Sciatic nerve (tissue), 2 donors: ENCODE measurements around the gene ME2. TPM values are rescaled to one million over a fixed set of nuclear protein-coding genes. Genes with fewer than 3 reads are reported as not detected.
"Not testable (repeated sequence)": the region's sequence is repeated elsewhere in the genome, so short reads cannot be mapped to it uniquely, and the experiment has no call there.

Experiments
- ATAC-seq: fragments of 200-7000 bp; cut with Tn5 transposase; one replicate; pipeline ENCODE4 v1.9.1; 2020; ENCODE audit warnings: mild to moderate bottlenecking, moderate library complexity
- DNase-seq: peaks from one replicate; pipeline ENCODE4 v3.0.0-alpha.2; 2020; ENCODE audit warnings: low spot score
- intact Hi-C: fragments of 100-400 bp; cut with DNase I; formaldehyde crosslinking; loops from one replicate; pipeline ENCODE4 v1.14.2; 2022
- total RNA-seq: library from RNA; stranded (reverse); fragmentation: NEBNext Ultra II Directional; extraction: Animal tissue kit (Norgen Biotek cat#: 25700); gene quantifications from one replicate; pipeline ENCODE4 v1.2.1, GENCODE V29; 2021
- donor health status: DM: no; HTN: no; CAD: no.
- donor health status: DM: no; HTN: no; CAD: no.

ME2 gene
- total RNA-seq, 1 donor from 2014 or later = 37.1 TPM

- DNase-seq = no peak
These were observed 76.3 kb downstream of the ME2 start for GRCh38 chr18:50955253-50955652.

DNA sequence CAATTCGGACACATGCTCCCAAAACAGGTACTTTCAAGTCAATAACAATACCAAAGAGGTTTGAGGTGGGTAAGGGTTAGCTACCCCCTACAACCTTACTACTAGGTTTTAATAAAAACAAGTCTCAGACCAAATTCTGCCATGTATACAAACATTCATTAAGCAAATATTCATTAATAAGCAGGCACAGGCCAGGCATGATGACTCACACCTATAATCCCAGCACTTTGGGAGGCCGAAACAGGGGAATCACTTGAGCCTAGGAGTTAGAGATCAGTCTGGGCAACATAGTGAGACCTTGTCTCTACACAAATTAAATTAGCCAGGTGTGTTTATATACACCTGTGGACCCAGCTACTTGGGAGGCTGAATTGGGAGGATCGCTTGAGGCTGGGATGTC is 77.2 kb downstream of the ME2 start:
- intact Hi-C loops = no loop called here
- no peak for DNase-seq
- ATAC-seq = no peak

More at GRCh38 chr18:50955253-50955652, 76.3 kb downstream of the ME2 start:
- intact Hi-C loops = no loop called here
- no peak for ATAC-seq

GRCh38 chr18:50961974-50962373 is 83.1 kb downstream of the ME2 start:
- intact Hi-C loops = no loop called here
- no peak for ATAC-seq
- no peak for DNase-seq

- DNase-seq (peak; percentile 80), ATAC-seq (peak; percentile 98)
- intact Hi-C loops = no loop called here
These were observed 89.1 kb downstream of the ME2 start, which contains the start of gene ELAC1 for GRCh38 chr18:50967714-50968661. Gene ELAC1, plus strand, starts transcription at chr18:50968040. Its CDS starts 6,365 bp downstream, at chr18:50974405.

- DNase-seq (no peak), ATAC-seq (no peak)
- intact Hi-C loops = no loop called here
These were observed 90.5 kb downstream of the ME2 start for GRCh38 chr18:50969448-50969847.

DNA sequence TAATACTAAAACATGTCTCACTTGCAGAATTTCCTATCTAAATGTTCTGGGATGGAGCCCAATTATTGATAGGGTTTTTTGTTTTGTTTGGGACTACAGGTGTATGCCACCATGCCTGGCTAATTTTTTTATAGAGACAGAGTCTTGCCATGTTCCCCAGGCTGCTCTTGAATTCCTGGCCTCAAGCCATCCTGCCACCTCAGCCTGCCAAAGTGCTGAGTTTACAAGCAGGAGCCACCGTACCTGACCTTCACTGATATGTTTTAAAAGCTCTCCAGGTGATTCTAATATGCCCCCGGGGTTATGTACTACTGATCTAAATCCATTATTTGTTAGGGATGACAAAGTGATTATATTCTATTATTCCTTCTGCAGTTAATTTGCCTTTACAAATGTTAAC is 91.1 kb downstream of the ME2 start:
- no peak for DNase-seq
- ATAC-seq = no peak
- intact Hi-C loops = no loop called here

GRCh38 chr18:50972404-50972803 is 93.5 kb downstream of the ME2 start:
- not testable (repeated sequence) for DNase-seq, ATAC-seq
- intact Hi-C loops = loop anchor here (2.0 kb wide), 1 partner anchor 34 kb away; no protein-coding TSS in a partner anchor

DNA sequence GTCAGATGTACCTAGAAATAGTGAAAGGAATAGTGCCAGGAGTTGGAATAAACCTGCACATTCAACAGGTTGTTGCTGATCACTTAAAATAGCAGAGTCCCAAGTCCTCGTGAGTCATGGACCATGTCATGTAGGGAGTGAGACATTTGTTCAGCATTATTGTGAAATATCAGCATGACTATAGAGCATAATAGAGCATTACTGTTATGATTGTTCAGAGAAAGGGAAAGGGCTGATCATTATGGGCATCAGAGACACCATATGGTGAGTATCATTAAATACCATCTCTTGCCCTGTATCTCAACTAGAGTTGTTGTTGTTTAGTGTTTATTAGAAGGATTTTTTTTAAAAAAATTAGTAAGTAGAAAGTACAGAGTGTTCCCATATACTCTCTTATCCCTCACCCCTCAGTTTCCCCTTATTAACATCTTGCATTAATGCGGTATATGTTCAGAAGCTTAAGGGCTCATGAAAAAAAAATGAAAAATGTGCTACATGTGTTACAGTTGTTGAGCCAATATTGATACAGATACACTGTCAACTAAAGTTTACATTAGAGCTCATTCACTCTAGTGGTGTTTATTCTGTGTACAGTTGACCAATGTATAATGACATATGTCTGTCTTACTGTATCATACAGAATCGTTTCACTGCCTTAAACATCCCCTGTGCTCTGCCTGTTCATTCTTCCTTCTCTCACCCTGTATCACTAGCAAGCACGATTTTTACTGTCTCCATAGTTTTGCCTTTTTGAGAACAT is 94.6 kb downstream of the ME2 start:
- intact Hi-C loops = loop anchor here (2.0 kb wide), 1 partner anchor 33 kb away; no protein-coding TSS in a partner anchor
- no peak for ATAC-seq
- DNase-seq = no peak

DNA sequence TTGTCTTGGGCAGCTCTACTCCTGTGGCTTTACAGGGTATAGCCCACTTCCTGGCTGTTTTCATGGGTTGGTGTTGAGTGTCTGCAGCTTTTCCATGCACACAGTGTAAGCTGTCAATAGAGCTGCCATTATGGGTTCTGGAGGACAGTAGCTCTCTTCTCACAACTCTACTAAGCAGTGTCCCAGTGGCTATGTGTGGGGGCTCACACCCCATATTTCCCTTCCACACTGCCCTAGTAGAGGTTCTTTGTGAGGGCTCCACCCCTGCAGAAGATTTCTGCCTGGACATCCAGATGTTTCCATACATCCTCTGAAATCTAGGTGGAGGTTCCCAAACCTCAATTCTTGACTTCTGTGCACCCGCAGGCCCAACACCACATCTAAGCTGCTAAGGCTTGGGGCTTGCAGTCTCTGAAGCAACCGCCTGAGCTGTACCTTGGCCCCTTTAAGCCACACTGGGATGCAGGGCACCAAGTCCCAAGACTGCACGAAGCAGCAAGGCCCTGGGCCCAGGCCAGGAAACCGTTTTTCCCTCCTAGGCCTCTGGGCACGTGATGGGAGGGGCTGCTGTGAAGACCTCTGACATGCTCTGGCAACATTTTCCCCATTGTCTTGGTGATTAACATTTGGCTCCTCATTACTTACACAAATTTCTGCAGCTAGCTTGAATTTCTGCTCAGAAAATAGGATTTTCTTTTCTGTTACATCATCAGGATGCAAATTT is 98.3 kb downstream of the ME2 start:
- intact Hi-C loops = no loop called here
- no peak for DNase-seq
- no peak for ATAC-seq

- no peak for ATAC-seq
- intact Hi-C loops = no loop called here
- DNase-seq = no peak
These were observed 102.5 kb downstream of the ME2 start for GRCh38 chr18:50981381-50981780.

GRCh38 chr18:50982086-50982801 is 103.3 kb downstream of the ME2 start:
- DNase-seq (no peak), ATAC-seq (no peak)
- intact Hi-C loops = no loop called here

GRCh38 chr18:50982802-50983179 is 103.9 kb downstream of the ME2 start:
- no peak for ATAC-seq
- intact Hi-C loops = no loop called here
- no peak for DNase-seq

DNA sequence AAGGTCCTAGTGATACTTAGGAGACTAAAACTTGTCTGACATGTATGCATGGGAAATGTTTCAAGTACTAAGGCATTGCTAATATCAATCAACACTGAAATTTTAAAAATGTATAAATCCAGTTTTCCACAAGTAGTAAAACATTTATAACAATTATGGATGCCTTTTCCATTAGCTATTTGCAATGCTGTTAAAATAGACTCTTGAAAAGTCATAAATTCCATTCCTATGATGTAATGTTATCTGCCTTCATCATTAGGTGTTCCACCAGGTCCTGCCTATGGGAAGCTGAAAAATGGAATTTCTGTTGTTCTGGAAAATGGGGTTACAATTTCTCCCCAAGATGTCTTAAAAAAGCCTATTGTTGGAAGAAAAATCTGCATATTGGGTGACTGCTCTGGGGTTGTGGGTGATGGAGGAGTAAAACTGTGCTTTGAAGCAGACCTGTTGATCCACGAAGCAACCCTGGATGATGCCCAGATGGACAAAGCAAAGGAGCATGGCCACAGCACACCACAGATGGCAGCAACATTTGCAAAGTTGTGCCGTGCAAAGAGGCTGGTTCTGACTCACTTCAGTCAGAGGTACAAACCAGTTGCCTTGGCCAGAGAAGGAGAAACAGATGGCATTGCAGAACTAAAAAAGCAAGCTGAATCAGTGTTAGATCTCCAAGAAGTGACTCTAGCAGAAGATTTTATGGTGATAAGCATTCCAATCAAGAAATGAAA is 107.6 kb downstream of the ME2 start:
- DNase-seq (no peak), ATAC-seq (no peak)
- intact Hi-C loops = no loop called here

DNA sequence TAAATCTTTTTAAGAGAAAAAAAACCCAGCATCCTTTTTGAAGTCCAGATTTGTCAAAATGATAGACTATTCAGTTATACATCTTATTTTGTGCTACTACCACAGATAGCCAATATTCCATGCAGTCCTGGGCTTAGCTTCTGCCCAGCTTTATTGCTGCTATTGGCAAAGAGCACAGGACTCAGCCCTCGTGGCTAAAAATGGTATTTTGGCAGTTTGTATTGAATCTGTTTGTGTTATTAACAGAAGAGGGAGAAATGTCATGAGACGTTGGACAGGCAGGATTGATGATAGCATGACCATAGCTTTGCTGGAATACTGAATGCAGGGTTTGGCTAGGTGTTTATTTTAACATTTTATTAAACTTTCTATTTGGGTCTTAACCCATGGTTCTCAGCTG is 108.3 kb downstream of the ME2 start:
- no peak for DNase-seq
- intact Hi-C loops = no loop called here
- ATAC-seq = no peak

DNA sequence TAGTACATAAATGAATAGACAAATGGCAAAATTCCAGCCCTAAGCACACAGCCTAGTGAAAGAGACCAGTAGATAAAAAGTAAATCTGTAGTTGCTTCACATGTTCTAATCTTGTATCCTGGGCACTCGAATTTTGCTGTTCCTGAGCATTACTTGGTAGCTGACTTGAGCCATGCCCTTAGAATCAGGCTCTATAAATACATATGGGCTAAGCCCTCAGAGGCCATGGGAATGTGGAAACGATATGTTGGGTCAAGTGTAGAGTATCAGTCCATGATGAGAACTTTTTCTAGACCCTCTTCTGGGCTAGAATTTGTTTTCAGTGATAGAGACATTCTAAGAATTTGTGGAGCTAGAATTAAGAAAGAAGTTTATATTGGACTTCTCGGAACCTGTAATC is 110.8 kb downstream of the ME2 start:
- intact Hi-C loops = no loop called here
- DNase-seq = no peak
- ATAC-seq = no peak

DNA sequence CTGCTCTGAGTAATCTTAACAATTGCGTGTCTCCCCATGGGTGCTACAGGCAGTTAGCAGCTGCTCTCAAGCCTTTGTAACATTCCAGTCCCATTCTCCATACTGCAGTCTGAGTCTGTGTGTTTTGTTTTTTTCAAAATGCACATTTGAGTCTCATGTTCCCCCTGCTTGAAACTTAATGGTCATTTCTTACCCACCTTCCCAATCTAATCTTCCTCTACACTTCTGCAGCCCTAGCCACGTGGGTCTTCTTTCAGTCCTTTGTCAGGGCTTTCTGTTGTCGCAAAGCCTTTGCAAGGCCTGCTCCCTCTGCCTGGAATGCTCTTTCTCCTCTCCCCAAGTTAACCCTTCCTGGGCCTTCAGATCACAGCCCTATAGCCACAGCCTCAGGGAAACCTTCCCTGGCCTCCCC is 113.4 kb downstream of the ME2 start:
- ATAC-seq (no peak), DNase-seq (no peak)
- intact Hi-C loops = no loop called here

DNA sequence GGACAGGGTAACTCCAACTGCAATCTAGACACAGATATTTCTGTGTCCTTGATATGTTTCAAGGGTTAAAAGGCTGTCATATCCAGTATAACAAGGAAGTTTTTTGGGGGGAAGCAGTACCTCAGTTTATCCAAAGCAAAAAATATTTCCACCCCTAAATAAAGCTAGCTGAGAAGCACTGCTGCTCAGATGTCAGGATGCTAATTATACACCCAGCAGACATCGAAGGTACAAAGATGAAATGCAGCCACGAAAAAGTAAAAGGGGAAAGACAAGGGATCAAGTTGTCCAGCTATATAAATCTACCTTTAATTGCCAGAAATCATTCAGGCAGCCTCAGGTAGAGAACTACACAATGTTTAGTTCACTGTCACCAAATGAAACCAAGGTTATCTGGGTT is 115.1 kb downstream of the ME2 start:
- DNase-seq = no peak
- no peak for ATAC-seq
- intact Hi-C loops = no loop called here

GRCh38 chr18:51003174-51003573 is 124.3 kb downstream of the ME2 start:
- ATAC-seq, DNase-seq, intact Hi-C loops: not testable (repeated sequence)
